Measurements from ENCODE around the gene IL19. TPM values are rescaled to one million over a fixed set of nuclear protein-coding genes. Genes with fewer than 3 reads are reported as not detected.

Gene IL19, protein sequence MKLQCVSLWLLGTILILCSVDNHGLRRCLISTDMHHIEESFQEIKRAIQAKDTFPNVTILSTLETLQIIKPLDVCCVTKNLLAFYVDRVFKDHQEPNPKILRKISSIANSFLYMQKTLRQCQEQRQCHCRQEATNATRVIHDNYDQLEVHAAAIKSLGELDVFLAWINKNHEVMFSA
- total RNA-seq: not detected

DNA sequence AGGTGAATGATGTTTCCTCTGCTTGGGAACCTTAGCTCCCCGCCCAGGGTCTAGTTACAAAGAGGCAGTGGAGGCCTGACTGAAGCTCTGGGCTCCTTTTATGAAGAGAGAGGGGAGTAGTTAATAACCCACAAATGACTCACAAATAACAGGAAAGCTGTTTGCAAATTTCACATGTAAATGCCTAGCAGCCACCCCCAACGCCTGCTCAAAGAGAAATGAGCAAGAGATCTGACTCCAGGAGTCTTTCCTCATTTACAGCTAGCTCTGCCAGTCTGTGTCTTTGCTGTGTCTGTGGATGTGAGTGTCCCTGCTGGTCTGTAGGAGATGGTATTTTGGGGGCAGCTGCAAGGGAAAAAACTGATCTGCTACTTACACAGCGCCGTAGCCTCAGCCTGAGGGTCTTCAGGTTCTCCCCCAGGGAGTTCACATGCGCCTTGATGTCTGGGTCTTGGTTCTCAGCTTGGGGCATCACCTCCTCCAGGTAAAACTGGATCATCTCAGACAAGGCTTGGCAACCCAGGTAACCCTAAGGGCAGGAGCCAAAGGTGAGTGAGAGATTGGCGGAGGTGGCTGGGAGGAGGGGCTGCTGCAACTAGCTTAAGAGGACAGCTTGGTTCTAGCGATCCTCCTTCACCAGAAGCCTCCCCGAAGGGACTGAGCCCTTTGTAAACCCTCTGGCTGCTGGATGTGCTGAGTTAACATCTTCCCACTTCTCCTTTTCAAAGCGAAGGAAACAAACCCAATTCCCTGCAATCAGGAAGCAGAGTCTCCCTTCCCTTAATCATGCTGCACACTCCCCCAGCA lies at the start of gene IL19:
TSS of gene IL19 (plus strand) at position 243 of the 807 bp plus-strand sequence. CDS start 65,890 bp downstream, outside the sequence.
- Mint-ChIP-seq H3K36me3 (no peaks in the 10 kb centered on the region), H3K27me3 (peaks cover 38% of the 10 kb centered on the region), H3K4me3 (peak within 1 kb of the TSS; percentile 20), H3K4me1 (peaks cover 74% of the 10 kb centered on the region), H3K9me3 (no peaks in the 10 kb centered on the region), H3K27ac (peak within 1 kb of the TSS; percentile 59)
- DNase-seq: no peak
- POLR2A ChIA-PET: interaction anchor here (0.9 to 3.7 kb wide), 6 partner anchors 11 to 29 kb away, joined by 3 to 16 read pairs (median 6); no protein-coding TSS in a partner anchor
- ATAC-seq (ENCODE audit: low read depth): no peak

DNA sequence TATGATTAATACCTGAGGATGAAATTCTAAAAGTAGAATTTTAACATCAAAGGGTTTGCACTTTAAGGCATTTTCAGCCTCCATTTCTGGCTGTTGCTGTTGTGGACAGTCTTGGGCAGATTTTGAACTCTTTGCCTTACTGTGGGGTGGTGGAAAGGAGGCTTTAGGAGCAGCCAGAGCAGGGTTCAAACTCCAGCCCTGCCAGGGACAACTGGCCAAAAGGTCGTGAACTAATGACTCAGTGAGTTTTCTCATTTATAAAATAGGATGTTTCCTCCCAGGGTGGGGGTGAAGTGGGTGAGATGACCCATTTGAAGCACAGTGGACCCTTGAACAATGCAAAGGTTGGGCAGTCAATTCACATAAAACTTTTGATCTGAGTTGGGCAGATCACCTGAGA lies 49.1 kb upstream of the IL19 start:
- Mint-ChIP-seq H3K27ac (no peak overlapping the region), H3K4me1 (peaks cover 43% of the 10 kb centered on the region), H3K36me3 (no peaks in the 10 kb centered on the region), H3K4me3 (no peak overlapping the region), H3K9me3 (no peaks in the 10 kb centered on the region), H3K27me3 (no peaks in the 10 kb centered on the region)
- POLR2A ChIA-PET: no interaction called here
- ATAC-seq (ENCODE audit: low read depth) (no peak), DNase-seq (no peak)

DNA sequence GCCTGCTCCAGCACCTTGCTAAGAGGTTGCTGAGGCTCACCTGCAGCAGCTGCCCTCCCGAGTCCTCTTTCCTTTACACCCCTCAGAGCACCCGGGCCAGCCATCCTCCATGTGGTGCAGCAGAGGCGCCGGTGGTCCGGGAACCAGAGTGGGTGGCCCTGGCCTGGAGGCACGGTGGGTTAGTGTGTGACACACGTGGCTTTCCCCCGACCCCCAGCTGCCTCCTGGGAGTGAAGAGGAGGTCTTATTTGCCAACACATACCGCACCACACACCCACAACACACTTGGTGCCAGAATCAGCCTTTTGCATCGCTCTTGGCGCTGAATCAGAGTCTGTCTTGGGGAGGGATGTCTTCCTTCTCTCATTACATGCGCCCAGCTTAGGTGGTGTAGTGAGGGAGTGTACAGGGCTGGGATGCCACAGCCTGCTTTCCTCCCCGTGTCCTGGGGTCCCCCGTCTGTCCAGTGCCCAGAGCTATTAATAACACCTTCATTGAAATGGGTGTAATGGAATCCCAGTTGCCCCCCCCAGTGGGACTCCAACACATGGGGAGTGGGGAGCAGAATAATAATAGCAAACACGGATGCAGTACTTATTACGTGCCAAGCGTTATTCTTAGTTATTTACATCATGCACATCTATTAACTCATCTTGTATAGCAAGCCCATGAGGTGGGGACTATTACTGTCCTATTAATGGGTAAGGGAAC lies 47.7 kb upstream of the IL19 start:
- POLR2A ChIA-PET: no interaction called here
- Mint-ChIP-seq H3K4me3 (no peak overlapping the region), H3K27me3 (no peaks in the 10 kb centered on the region), H3K4me1 (peaks cover 33% of the 10 kb centered on the region), H3K27ac (no peak overlapping the region), H3K36me3 (no peaks in the 10 kb centered on the region), H3K9me3 (no peaks in the 10 kb centered on the region)
- DNase-seq (no peak), ATAC-seq (ENCODE audit: low read depth) (no peak)

DNA sequence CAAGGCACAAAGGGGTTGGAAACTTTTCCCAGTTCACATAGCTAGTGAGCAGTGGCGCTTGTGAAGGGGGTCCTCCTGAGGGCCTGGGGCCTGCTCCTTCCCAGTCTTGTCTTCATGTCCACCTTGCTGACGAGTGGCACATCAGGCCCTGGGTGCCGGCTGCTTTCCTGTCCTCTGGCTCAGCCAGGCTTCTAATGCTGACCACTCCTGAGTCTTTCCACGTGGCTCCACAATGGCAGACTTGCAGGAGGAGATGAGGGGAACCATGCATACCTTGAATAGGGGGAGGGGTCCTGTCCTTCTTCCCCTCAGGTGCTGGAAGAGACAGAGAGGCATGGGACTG lies 47.1 kb upstream of the IL19 start:
- no peaks in the 10 kb centered on the region for H3K27me3 Mint-ChIP-seq
- no peak overlapping the region for H3K27ac Mint-ChIP-seq
- DNase-seq (no peak), ATAC-seq (ENCODE audit: low read depth) (no peak)
- H3K36me3 Mint-ChIP-seq: no peaks in the 10 kb centered on the region
- no peaks in the 10 kb centered on the region for H3K9me3 Mint-ChIP-seq
- POLR2A ChIA-PET: no interaction called here
- peaks cover 35% of the 10 kb centered on the region for H3K4me1 Mint-ChIP-seq
- H3K4me3 Mint-ChIP-seq: no peak overlapping the region

DNA sequence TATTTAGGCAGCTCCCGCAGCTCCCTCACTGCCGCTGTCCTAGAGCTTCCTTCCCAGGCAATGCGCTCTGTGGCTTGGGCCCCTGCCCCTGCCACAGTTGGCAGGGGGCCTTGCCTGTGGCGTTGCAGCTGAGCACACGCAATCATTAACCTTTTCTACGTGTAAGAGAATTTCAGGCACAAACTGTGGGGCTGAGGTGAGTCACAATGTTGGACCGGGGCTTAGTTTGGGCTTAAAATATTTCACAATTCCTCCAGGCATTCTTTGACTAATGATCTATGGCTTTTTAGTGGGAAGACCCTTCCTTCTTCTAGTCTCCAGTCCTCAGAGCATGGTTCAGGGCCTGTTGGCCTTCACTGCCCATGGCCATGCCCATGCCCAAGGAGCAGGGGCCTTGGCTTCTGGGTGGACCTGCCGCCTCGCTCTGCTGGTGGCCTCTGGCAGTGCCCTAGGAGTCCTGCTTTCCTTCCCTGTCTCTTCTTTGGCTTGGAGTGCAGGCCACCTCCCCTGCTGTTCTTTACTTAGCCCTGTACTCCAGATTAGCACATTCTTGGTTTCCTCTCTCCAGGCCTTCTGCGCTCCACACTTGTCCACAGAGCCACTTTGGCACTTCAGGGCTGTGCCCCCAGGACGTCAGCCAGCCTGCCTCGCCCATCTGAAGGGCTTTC lies 46.6 kb upstream of the IL19 start:
- no peak for DNase-seq
- no peak overlapping the region for H3K4me3 Mint-ChIP-seq
- H3K27me3 Mint-ChIP-seq: no peaks in the 10 kb centered on the region
- H3K9me3 Mint-ChIP-seq: no peaks in the 10 kb centered on the region
- H3K36me3 Mint-ChIP-seq: peaks cover 2% of the 10 kb centered on the region
- no peak for ATAC-seq (ENCODE audit: low read depth)
- peaks cover 32% of the 10 kb centered on the region for H3K4me1 Mint-ChIP-seq
- POLR2A ChIA-PET: no interaction called here
- H3K27ac Mint-ChIP-seq: no peak overlapping the region

DNA sequence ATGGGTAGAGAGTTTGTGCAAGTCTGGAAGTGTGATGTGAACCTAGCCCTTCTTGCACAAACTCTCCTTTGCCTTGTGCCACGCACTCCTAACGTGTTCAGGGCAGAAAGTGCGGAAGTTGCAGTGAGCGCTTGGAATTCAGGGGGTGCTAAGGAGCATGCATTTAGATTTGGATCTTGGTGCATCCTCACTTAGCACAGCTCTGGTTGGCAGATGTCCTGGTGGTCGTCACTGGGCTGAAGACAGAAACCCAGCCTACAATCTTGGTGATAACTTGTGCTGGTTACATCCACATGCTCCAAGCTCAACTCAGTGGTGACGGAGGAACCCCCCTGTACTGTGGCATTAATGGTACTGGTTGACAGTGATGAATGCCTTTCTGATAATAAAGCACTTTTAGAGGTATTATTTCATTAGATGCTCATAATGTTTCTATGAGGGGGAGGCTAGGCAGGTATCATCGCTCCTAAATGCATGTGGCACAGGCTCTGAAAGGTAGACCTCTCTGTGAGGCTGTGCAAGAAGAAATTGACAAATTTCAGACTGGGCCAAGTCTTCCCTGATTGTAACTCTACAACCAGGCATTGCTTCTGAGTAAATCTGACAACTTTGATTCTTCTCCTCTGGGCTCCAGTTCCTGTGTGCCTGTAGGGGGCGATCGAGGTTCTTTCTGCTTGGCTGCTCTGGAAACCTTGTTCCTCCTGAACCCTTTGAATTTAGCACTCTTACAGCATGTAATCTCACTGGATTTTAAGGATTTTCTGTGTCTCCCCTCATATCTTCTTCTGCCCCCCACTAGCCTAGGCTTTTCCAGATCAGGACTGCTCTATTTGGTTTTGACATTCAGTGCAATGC lies 45.2 kb upstream of the IL19 start:
- no peak overlapping the region for H3K4me3 Mint-ChIP-seq
- H3K4me1 Mint-ChIP-seq: peaks cover 41% of the 10 kb centered on the region
- DNase-seq (peak; percentile 60), ATAC-seq (ENCODE audit: low read depth) (peak; percentile 48)
- no peaks in the 10 kb centered on the region for H3K9me3 Mint-ChIP-seq
- no peak overlapping the region for H3K27ac Mint-ChIP-seq
- H3K27me3 Mint-ChIP-seq: no peaks in the 10 kb centered on the region
- peaks cover 2% of the 10 kb centered on the region for H3K36me3 Mint-ChIP-seq
- POLR2A ChIA-PET: interaction anchor here (0.7 kb wide), 1 partner anchor 44 kb away, joined by 3 read pairs; no protein-coding TSS in a partner anchor

DNA sequence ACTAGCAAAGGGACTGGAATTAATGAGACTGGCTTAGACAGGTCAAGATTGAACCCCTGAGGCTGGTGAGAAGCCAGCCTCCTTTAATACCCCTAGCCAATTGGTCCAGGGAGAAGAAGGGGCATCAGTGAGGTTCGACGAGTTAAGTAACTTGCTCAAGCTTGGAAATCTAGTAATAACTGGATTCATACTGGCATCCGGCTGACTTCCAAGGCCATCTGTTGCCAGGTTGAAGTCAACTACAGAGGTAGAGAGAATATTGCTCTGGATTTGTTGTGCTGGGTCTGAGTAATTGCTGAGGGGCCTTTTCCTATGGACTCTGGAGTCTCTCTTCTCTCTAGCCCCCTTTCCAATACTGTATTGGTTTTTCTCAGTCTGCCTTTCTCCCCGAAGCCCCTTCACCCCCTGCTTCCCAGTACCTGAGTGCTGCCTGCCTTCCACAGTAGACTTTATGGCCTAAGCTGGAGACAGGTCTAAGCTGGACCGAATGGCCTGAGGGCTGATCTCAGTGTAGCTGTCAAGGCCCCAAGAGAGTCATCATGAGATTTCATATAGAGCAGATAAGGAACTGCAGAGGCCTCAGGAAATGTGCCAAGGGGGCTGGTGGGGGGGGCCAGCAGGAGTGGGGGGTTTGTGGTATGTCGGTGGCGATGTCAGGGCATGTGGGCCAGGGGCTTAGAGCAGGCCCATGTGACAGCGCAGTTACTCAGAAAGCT lies 42.4 kb upstream of the IL19 start:
- Mint-ChIP-seq H3K9me3 (no peaks in the 10 kb centered on the region), H3K4me3 (no peak overlapping the region), H3K27me3 (no peaks in the 10 kb centered on the region), H3K4me1 (peaks cover 39% of the 10 kb centered on the region), H3K27ac (no peak overlapping the region), H3K36me3 (peaks cover 8% of the 10 kb centered on the region)
- ATAC-seq (ENCODE audit: low read depth): no peak
- no peak for DNase-seq
- POLR2A ChIA-PET: interaction anchor here (1.5 kb wide), 1 partner anchor 79 kb away, joined by 3 read pairs; no protein-coding TSS in a partner anchor

DNA sequence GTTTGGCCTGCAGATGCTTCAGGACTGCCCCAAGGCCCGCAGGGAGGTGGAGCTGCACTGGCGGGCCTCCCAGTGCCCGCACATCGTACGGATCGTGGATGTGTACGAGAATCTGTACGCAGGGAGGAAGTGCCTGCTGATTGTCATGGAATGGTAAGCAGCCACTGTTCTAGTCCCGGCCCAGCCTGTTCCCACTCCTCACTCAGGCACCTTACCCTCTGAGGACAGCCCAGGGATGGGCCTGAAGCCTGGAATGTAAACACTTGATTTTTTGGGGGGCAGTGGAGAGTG lies 41.9 kb upstream of the IL19 start:
- H3K9me3 Mint-ChIP-seq: no peaks in the 10 kb centered on the region
- DNase-seq: no peak
- ATAC-seq (ENCODE audit: low read depth): no peak
- peaks cover 39% of the 10 kb centered on the region for H3K4me1 Mint-ChIP-seq
- peaks cover 8% of the 10 kb centered on the region for H3K36me3 Mint-ChIP-seq
- no peak overlapping the region for H3K4me3 Mint-ChIP-seq
- no peaks in the 10 kb centered on the region for H3K27me3 Mint-ChIP-seq
- POLR2A ChIA-PET: no interaction called here
- H3K27ac Mint-ChIP-seq: no peak overlapping the region

DNA sequence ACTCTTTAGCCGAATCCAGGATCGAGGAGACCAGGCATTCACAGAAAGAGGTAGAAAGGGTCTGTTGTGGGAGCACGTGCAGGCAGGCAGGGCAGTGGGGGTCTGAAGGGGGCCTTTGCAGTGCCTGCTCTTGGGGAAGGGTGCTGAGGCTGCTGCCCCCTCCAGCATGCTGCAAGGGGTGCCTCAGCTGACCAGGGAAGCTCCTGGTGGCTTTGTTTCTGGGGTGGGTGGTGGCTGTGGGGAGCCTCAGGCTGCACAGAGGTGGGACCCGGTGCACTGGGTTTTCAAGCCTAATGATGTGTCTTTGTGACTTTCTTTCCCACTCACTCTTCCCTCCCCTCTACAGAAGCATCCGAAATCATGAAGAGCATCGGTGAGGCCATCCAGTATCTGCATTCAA lies 41.5 kb upstream of the IL19 start:
- no peak overlapping the region for H3K27ac Mint-ChIP-seq

DNA sequence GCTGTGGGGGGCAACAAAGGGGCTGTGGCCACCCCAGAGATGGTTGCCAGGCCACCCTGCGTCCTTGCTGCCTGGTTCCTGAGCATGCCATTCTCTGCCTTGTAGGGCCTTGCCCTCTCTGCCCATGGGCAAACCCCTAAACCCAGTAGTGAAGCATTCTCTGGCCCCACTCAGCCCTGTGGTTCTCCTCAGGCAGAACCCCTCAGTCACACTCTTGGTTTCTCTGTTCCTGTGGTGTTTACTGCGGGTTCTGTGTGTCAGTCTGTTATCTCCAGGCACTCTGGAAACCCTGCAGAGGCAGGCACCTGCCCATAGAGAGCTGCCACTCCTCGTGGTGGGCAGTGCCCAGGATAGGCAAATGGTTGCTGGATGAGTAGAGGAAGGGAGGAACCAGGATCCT lies 41.1 kb upstream of the IL19 start:
- Mint-ChIP-seq H3K9me3 (no peaks in the 10 kb centered on the region), H3K27me3 (no peaks in the 10 kb centered on the region), H3K4me1 (peaks cover 35% of the 10 kb centered on the region), H3K27ac (no peak overlapping the region), H3K36me3 (peaks cover 8% of the 10 kb centered on the region), H3K4me3 (no peak overlapping the region)
- ATAC-seq (ENCODE audit: low read depth) (no peak), DNase-seq (no peak)
- POLR2A ChIA-PET: interaction anchor here (0.6 kb wide), 1 partner anchor 47 kb away, joined by 5 read pairs; no protein-coding TSS in a partner anchor

More for the DNA sequence above, 41.5 kb upstream of the IL19 start:
- Mint-ChIP-seq H3K4me3 (no peak overlapping the region), H3K4me1 (peaks cover 37% of the 10 kb centered on the region), H3K9me3 (no peaks in the 10 kb centered on the region), H3K27me3 (no peaks in the 10 kb centered on the region), H3K36me3 (peaks cover 8% of the 10 kb centered on the region)
- POLR2A ChIA-PET: no interaction called here
- ATAC-seq (ENCODE audit: low read depth) (no peak), DNase-seq (no peak)

DNA sequence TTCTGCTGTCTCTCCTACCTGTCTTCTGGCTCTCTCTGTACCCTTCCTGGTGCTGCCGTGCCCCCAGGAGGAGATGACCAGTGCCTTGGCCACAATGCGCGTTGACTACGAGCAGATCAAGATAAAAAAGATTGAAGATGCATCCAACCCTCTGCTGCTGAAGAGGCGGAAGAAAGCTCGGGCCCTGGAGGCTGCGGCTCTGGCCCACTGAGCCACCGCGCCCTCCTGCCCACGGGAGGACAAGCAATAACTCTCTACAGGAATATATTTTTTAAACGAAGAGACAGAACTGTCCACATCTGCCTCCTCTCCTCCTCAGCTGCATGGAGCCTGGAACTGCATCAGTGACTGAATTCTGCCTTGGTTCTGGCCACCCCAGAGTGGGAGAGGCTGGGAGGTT lies 38.1 kb upstream of the IL19 start:
- POLR2A ChIA-PET: interaction anchor here (0.7 kb wide), 1 partner anchor 251 kb away, joined by 3 read pairs; no protein-coding TSS in a partner anchor
- ATAC-seq (ENCODE audit: low read depth) (no peak), DNase-seq (no peak)
- Mint-ChIP-seq H3K27ac (peak overlapping the region; percentile 52), H3K4me3 (no peak overlapping the region), H3K36me3 (peaks cover 13% of the 10 kb centered on the region), H3K4me1 (peaks cover 33% of the 10 kb centered on the region), H3K27me3 (no peaks in the 10 kb centered on the region), H3K9me3 (no peaks in the 10 kb centered on the region)

DNA sequence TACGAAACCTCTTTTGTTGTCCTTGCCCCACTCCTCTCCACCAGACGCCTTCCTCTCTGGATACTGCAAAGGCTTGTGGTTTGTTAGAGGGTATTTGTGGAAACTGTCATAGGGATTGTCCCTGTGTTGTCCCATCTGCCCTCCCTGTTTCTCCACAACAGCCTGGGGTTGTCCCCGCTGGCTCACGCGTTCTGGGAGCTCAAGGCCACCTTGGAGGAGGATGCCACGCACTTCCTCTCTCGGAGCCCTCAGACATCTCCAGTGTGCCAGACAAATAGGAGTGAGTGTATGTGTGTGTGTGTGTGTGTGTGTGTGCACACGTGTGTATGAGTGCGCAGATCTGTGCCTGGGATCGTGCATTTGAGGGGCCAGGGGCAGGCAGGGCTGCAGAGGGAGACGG lies 37.6 kb upstream of the IL19 start:
- H3K27me3 Mint-ChIP-seq: no peaks in the 10 kb centered on the region
- ATAC-seq (ENCODE audit: low read depth) (no peak), DNase-seq (no peak)
- H3K27ac Mint-ChIP-seq: no peak overlapping the region
- POLR2A ChIA-PET: interaction anchor here (0.7 kb wide), 1 partner anchor 250 kb away, joined by 3 read pairs; no protein-coding TSS in a partner anchor
- H3K4me3 Mint-ChIP-seq: no peak overlapping the region
- peaks cover 38% of the 10 kb centered on the region for H3K4me1 Mint-ChIP-seq
- no peaks in the 10 kb centered on the region for H3K9me3 Mint-ChIP-seq
- peaks cover 13% of the 10 kb centered on the region for H3K36me3 Mint-ChIP-seq

Data from activated naive CD8-positive, alpha-beta T cell treated with anti-CD3 and anti-CD28 coated beads, Interleukin-2, amount 10 ng/mL, durations not matched to agents 7 days and 5 days (primary cell).